LNCaP clone FGC (cell line): ENCODE results near the gene USHBP1.
A peak's percentile ranks its signal among the peaks of the same experiment; 100 is the strongest.

Source experiments
- DNase-seq: peaks from one replicate; pipeline ENCODE4 v3.0.0-alpha.2; 2011; ENCODE audit warnings: low read depth
- H3K4me3 ChIP-seq: 2 replicates; pipeline ENCODE4 v1.5.1; 2011; ENCODE audit warnings: mild to moderate bottlenecking, low read depth, low read length, control low read depth
- TF ChIP-seq, protein P1 (sequence below): IDR thresholded peaks from 2 replicates; pipeline ENCODE4 v1.5.1; 2012; ENCODE audit warnings: mild to moderate bottlenecking; ENCODE audit not compliant: control insufficient read depth, insufficient read depth; ENCODE audit errors: extremely low read depth

USHBP1 gene

DNA sequence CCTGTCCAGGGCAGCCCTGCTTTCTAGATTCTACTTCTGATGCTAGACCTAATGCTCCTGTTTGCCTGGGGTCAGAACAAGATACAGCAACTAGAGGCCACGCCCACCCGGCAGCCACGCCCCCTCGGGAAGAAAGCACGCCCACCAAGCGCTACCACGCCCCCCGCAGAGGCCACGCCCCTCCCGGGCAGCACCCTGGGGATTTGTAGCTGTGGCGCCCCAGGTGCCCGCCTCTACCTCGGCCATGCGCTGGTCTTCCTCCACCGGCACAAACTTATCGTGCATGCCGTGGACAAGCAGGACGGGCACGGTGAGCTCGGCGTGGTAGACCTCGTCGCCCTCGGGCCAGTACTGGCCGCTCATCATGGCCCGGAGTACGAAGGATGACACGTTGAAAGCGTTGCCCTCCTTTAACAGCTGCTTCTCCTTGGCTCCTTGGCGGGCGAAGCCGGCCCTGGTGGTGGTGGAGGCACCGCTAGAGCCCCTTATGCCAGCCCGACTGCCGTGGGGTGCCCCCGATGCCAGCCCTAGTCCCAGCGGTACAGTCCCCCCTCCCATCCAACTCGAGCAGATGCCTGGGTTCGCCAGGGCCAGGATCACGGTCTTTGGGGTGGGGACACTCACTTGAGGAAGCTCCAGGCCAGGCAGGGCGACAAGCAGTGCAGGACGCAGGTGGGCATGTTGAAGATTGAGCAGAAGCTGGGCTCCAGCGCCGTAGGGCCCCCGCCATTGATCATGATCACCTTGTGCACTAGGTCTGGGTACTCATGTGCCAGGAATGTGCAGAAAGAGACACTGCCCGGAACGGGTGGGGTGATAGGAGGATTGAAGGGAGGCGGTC lies 29.7 kb upstream of the USHBP1 start:
- TF ChIP-seq, protein P1, sequence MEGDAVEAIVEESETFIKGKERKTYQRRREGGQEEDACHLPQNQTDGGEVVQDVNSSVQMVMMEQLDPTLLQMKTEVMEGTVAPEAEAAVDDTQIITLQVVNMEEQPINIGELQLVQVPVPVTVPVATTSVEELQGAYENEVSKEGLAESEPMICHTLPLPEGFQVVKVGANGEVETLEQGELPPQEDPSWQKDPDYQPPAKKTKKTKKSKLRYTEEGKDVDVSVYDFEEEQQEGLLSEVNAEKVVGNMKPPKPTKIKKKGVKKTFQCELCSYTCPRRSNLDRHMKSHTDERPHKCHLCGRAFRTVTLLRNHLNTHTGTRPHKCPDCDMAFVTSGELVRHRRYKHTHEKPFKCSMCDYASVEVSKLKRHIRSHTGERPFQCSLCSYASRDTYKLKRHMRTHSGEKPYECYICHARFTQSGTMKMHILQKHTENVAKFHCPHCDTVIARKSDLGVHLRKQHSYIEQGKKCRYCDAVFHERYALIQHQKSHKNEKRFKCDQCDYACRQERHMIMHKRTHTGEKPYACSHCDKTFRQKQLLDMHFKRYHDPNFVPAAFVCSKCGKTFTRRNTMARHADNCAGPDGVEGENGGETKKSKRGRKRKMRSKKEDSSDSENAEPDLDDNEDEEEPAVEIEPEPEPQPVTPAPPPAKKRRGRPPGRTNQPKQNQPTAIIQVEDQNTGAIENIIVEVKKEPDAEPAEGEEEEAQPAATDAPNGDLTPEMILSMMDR, result no peak
- H3K4me3 ChIP-seq, result no peak overlapping the region
- no peak for DNase-seq

DNA sequence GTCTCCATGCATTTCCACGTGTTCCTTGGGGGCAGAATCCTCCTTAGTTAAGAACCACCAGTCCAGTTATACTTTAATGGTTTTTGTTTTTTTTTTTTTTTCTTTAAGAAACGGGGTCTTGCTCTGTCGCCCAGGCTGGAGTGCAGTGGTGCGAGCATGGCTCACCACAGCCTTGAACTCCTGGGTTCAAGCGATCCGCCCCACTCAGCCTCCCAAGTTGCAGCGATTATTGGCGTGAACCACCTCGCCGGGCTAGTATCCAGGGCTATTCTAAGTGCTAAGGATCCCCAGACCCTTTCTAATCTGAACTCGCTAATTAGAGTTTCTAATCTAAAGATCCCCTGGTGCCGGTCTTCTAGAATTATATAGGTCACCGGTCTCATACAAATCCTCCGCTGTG lies 29.1 kb upstream of the USHBP1 start:
- no peak overlapping the region for H3K4me3 ChIP-seq
- no peak for DNase-seq
- TF ChIP-seq, protein P1, result no peak

DNA sequence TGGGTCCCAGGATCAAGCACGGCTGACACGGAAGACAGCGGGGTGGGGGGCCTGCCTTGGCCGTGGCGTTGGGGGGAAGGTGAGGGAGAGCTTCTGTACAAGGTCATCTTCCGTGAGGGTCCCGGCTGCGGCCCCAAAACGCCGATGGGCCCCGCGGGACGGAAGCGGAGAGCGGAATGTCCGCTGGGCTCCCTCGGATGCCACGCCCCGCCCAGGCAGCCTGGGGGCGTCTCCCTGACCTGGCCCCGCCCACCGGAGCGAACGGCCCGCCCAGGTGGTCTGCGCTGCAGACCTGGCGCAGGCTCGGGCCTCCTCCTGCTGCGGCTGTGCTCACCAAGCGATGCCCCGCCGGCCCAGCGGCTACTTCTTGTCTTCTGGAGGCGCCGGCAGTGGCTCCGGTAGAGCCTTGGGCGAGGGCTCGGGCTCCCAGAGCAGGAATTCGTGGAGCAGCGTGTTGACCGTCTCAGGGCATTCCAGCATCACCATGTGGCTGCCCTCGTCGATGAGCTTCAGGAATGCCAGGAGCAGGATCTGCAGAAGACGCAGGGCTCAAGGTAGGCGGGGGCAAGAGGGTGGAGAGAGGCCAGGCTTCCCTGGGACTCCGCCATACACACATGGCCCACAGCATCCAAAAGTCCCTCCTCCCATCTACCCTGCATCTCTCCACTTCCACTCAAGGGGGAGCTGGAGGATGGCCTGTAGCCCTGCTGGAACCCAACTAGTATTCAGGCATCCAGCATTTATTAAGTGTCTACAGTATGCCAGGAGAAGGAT lies 27.9 kb upstream of the USHBP1 start:
- TF ChIP-seq, protein P1, result peak; percentile 51
- H3K4me3 ChIP-seq, result peak overlapping the region; percentile 44
- DNase-seq, result peak; percentile 28

DNA sequence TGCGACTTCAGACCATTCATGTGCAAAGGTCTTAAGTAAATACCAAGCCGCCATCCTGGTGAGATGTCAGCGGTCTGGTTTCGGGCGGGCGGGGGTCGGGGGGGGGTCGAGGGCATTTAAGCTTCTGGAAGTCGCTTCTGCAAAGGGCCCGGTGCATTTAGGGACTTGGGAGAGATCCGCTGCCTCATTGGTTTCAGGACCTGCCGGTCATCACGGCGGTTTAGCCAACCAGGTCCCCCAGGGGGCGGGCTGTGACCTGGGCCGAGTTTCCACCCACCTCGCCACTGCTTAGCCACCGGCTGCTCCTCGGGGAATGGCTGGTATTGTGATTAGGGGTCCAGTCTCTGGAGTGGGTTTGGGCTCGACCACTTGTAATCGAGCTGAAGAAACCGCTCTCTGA lies 24.9 kb upstream of the USHBP1 start:
- no peak overlapping the region for H3K4me3 ChIP-seq
- TF ChIP-seq, protein P1, result no peak
- no peak for DNase-seq

DNA sequence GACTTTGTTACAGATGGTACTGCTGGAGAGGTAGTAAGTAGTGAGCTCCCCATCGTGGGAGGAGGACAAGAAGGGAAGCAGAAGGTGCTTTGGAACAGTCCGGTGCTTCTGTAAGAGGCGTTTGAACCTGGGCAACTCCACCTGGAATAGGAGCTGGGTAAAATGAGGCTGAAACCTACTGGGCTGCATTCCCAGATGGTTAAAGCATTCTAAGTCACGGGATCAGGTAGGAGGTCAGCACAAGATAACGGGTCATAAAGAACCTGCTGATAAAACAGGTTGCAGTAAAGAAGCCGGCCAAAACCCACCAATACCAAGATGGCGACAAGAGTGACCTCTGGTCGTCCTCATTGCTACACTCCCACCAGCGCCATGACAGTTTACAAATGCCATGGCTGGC lies 22.2 kb upstream of the USHBP1 start:
- TF ChIP-seq, protein P1, result no peak
- H3K4me3 ChIP-seq, result no peak overlapping the region
- no peak for DNase-seq

DNA sequence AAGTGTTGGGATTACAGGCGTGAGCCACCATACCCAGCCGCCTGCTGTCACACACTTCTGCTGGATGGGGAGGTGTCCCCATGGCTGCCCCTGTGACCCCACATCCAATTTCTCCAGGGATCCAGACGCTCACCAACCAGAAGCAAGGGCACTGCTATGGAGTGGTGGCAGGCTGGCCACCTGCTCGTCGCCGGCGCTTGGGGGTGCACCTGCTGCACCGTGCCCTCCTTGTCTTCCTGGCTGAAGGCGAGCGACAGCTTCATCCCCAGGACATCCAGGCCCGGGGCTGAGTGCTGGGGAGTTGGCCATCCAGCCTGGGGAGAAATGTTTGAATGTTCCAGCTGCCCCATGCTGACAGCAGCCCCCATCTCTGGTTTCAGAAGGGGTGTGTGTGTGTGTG lies 21.7 kb upstream of the USHBP1 start:
- TF ChIP-seq, protein P1, result no peak
- H3K4me3 ChIP-seq, result no peak overlapping the region
- DNase-seq, result no peak
